Fibroblast of skin of back (primary cell): ENCODE data around the gene ERVFRD-1. TPM values are rescaled to one million over a fixed set of nuclear protein-coding genes. Genes with fewer than 3 reads are reported as not detected.

Experiments used
- DNase-seq: peaks from one replicate; pipeline ENCODE4 v3.0.0-alpha.2; 2013
- polyA plus RNA-seq, 2 experiments: library from polyadenylated mRNA; unstranded; fragments of 120-200 nt; gene quantifications; one replicate each; pipeline ENCODE4 v1.2.1, GENCODE V29; 2013; ENCODE audit not compliant: insufficient read length in 2 of 2

ERVFRD-1 gene
- polyA plus RNA-seq (2013, experiment 1 of 2; ENCODE audit: insufficient read length): not detected
- not detected for polyA plus RNA-seq (2013, experiment 2 of 2; ENCODE audit: insufficient read length)

- no peak for DNase-seq
Observed at GRCh38 chr6:11110921-11111768, at the start of gene ERVFRD-1. Gene ERVFRD-1, minus strand, starts transcription at chr6:11111725. Its CDS starts 6,415 bp downstream, at chr6:11105310.

- peak; percentile 61 for DNase-seq
Observed at GRCh38 chr6:11160199-11160598, 48.7 kb upstream of the ERVFRD-1 start.

GRCh38 chr6:11155589-11155988, 44.1 kb upstream of the ERVFRD-1 start:
- no peak for DNase-seq

GRCh38 chr6:11153447-11153846, 41.9 kb upstream of the ERVFRD-1 start:
- no peak for DNase-seq

- no peak for DNase-seq
Observed at GRCh38 chr6:11152581-11152980, 41.1 kb upstream of the ERVFRD-1 start.

- DNase-seq: no peak
Observed at GRCh38 chr6:11151488-11151887, 40.0 kb upstream of the ERVFRD-1 start.

- no peak for DNase-seq
Observed at GRCh38 chr6:11149551-11149950, 38.0 kb upstream of the ERVFRD-1 start.

- no peak for DNase-seq
Observed at GRCh38 chr6:11146117-11146826, 34.7 kb upstream of the ERVFRD-1 start.

GRCh38 chr6:11144393-11144851, 32.9 kb upstream of the ERVFRD-1 start:
- DNase-seq: peak; percentile 72

GRCh38 chr6:11143394-11144371, 32.2 kb upstream of the ERVFRD-1 start:
- peak; percentile 82 for DNase-seq

GRCh38 chr6:11142296-11143027, 30.9 kb upstream of the ERVFRD-1 start:
- DNase-seq: no peak

- DNase-seq: no peak
Observed at GRCh38 chr6:11141295-11141694, 29.8 kb upstream of the ERVFRD-1 start.

- DNase-seq: peak; percentile 72
Observed at GRCh38 chr6:11140056-11140455, 28.5 kb upstream of the ERVFRD-1 start.

- DNase-seq: peak; percentile 66
Observed at GRCh38 chr6:11139051-11139960, 27.8 kb upstream of the ERVFRD-1 start.

- no peak for DNase-seq
Observed at GRCh38 chr6:11136809-11137208, 25.3 kb upstream of the ERVFRD-1 start.

- peak; percentile 21 for DNase-seq
Observed at GRCh38 chr6:11133281-11133680, 21.8 kb upstream of the ERVFRD-1 start.

- no peak for DNase-seq
Observed at GRCh38 chr6:11132194-11132888, 20.8 kb upstream of the ERVFRD-1 start.

GRCh38 chr6:11130605-11131004, 19.1 kb upstream of the ERVFRD-1 start:
- DNase-seq: no peak

GRCh38 chr6:11129908-11130565, 18.5 kb upstream of the ERVFRD-1 start:
- no peak for DNase-seq
